ENCODE data around the gene GPRC5C. TPM values are rescaled to one million over a fixed set of nuclear protein-coding genes. Genes with fewer than 3 reads are reported as not detected.

Gene GPRC5C
- total RNA-seq, 4 donors from 2014 or later, result 12.6 to 23.6 (median 14.5) TPM

GRCh38 chr17:74427048-74427762 is 4.7 kb upstream of the GPRC5C start:
- WGBS, result 63% methylated on average over 7 of the region's 10 CpGs
- Histone ChIP-seq H3K4me1 (peaks cover 23 to 31% (median 27%) of the 10 kb centered on the region in 4 donors), H3K27ac (replicated peaks in 1 of 4) (no peak overlapping the region), H3K4me3 (no peak overlapping the region), H3K36me3 (no peaks in the 10 kb centered on the region), H3K9me3 (no peaks in the 10 kb centered on the region), H3K27me3 (peaks cover 0 to 21% (median 7%) of the 10 kb centered on the region in 4 donors)
- intact Hi-C loops (cut with DNase I), result loop anchor here (5.0 kb wide), 1 partner anchor 45 kb away; no protein-coding TSS in a partner anchor
- DNase-seq (ENCODE audit: extremely low spot score), result no peak
- TF ChIP-seq, protein P1, sequence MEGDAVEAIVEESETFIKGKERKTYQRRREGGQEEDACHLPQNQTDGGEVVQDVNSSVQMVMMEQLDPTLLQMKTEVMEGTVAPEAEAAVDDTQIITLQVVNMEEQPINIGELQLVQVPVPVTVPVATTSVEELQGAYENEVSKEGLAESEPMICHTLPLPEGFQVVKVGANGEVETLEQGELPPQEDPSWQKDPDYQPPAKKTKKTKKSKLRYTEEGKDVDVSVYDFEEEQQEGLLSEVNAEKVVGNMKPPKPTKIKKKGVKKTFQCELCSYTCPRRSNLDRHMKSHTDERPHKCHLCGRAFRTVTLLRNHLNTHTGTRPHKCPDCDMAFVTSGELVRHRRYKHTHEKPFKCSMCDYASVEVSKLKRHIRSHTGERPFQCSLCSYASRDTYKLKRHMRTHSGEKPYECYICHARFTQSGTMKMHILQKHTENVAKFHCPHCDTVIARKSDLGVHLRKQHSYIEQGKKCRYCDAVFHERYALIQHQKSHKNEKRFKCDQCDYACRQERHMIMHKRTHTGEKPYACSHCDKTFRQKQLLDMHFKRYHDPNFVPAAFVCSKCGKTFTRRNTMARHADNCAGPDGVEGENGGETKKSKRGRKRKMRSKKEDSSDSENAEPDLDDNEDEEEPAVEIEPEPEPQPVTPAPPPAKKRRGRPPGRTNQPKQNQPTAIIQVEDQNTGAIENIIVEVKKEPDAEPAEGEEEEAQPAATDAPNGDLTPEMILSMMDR (IDR thresholded peaks at IDR 0.05), result no peak
- no peak for TF ChIP-seq POLR2AphosphoS5 (IDR thresholded peaks at IDR 0.05)
- no peak for TF ChIP-seq POLR2A (IDR thresholded peaks at IDR 0.05; ENCODE audit: low read depth)
- no peak for TF ChIP-seq EP300 (IDR thresholded peaks at IDR 0.05)

- TF ChIP-seq EP300 (IDR thresholded peaks at IDR 0.05) (no peak), POLR2A (IDR thresholded peaks at IDR 0.05; ENCODE audit: low read depth) (no peak), POLR2AphosphoS5 (IDR thresholded peaks at IDR 0.05) (no peak)
- TF ChIP-seq, protein P1 (IDR thresholded peaks at IDR 0.05), result no peak
- no peak for DNase-seq (ENCODE audit: extremely low spot score)
- Histone ChIP-seq H3K27ac (replicated peaks in 1 of 4) (no peak overlapping the region), H3K36me3 (no peaks in the 10 kb centered on the region), H3K4me3 (no peak overlapping the region), H3K27me3 (peaks cover 0 to 27% (median 10%) of the 10 kb centered on the region in 4 donors), H3K9me3 (no peaks in the 10 kb centered on the region), H3K4me1 (peaks cover 29 to 37% (median 33%) of the 10 kb centered on the region in 4 donors)
- 88% methylated on average over 5 of the region's 6 CpGs for WGBS
- intact Hi-C loops (cut with DNase I), result loop anchor here (5.0 kb wide), 1 partner anchor 45 kb away; no protein-coding TSS in a partner anchor
Measured at GRCh38 chr17:74427763-74428153, 4.1 kb upstream of the GPRC5C start.

DNA sequence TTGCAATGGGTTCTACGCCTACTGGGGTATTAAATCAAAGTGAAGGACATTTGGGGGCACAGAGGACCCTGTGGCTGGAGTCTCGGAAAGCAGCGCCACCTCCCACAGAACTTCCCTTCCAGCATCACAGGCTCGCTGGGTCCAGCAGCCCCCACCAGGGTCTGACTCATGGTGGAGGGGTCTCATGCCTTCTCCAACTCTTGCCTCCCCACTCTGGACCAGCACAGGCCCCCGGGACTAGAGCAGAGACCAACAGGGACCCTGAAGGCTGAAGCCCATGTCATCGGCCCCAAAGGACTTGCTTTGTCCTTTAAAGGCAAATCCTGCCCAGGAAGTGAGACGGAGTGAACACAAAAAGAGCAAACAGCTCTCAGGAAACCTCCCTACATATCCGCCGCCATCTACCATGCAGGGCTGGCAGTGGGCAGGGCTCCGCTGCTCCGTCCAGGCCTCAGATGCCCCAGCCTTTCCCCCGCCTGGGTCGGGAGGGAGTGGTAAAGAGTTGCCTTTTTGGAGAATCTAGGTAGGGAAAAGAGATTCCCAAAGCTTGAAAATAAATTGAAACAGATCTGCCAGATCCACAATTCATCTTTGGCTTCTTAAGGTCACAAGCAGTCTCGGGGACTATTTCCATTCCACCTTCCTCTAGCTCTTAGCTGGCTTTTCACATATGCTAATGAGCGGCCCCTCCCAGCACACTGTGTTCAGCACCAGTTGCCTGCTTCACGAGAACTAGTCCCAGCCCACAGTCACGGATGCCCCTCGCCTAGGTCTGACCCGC is 2.1 kb upstream of the GPRC5C start:
- 82% methylated on average over 15 of the region's 19 CpGs for WGBS
- intact Hi-C loops (cut with DNase I), result loop anchor here (5.0 kb wide), 1 partner anchor 47 kb away; no protein-coding TSS in a partner anchor
- DNase-seq (ENCODE audit: extremely low spot score), result no peak

DNA sequence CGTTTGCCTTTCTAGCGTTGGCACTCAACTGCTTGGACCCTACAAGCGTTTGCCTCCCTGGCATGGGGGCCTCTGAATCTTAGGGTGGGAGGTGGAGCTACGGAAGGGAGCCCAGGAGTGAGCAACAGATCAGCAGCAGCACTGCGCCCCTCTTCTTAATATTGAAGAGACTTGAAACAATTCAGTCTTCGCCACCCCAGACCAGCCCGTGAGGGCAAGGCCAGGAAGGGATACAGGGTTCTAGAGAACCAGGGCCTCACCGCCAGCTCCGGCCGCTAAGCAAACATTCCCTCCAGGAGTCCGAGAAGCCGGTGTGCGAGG is 1.5 kb upstream of the GPRC5C start:
- Histone ChIP-seq H3K27me3 (peaks cover 0 to 32% (median 11%) of the 10 kb centered on the region in 4 donors), H3K27ac (replicated peaks in 1 of 4) (peak overlapping the region; percentile 88 to 90 (median 89)), H3K36me3 (no peaks in the 10 kb centered on the region), H3K4me1 (peaks cover 34 to 49% (median 46%) of the 10 kb centered on the region in 4 donors), H3K9me3 (no peaks in the 10 kb centered on the region), H3K4me3 (peak overlapping the region; percentile 61 to 72 (median 66))
- DNase-seq (ENCODE audit: extremely low spot score), result no peak
- 0% methylated on average over 5 of the region's 13 CpGs for WGBS
- TF ChIP-seq POLR2A (IDR thresholded peaks at IDR 0.05; ENCODE audit: low read depth), result no peak
- TF ChIP-seq, protein P1 (IDR thresholded peaks at IDR 0.05), result no peak
- no peak for TF ChIP-seq EP300 (IDR thresholded peaks at IDR 0.05)
- no peak for TF ChIP-seq POLR2AphosphoS5 (IDR thresholded peaks at IDR 0.05)
- intact Hi-C loops (cut with DNase I), result no loop called here

More for the DNA sequence above, 2.1 kb upstream of the GPRC5C start:
- TF ChIP-seq, protein P1 (IDR thresholded peaks at IDR 0.05), result no peak
- no peak for TF ChIP-seq POLR2A (IDR thresholded peaks at IDR 0.05; ENCODE audit: low read depth)
- no peak for TF ChIP-seq POLR2AphosphoS5 (IDR thresholded peaks at IDR 0.05)
- no peak for TF ChIP-seq EP300 (IDR thresholded peaks at IDR 0.05)
- Histone ChIP-seq H3K4me3 (peak overlapping the region; percentile 61 to 72 (median 66)), H3K9me3 (no peaks in the 10 kb centered on the region), H3K36me3 (no peaks in the 10 kb centered on the region), H3K4me1 (peaks cover 34 to 49% (median 46%) of the 10 kb centered on the region in 4 donors), H3K27me3 (peaks cover 0 to 33% (median 11%) of the 10 kb centered on the region in 4 donors), H3K27ac (replicated peaks in 1 of 4) (peak overlapping the region; percentile 88 to 90 (median 89))

All from esophagus muscularis mucosa (tissue), 4 donors.